ENCODE results near the gene RPS6KA5.

Gene RPS6KA5

DNA sequence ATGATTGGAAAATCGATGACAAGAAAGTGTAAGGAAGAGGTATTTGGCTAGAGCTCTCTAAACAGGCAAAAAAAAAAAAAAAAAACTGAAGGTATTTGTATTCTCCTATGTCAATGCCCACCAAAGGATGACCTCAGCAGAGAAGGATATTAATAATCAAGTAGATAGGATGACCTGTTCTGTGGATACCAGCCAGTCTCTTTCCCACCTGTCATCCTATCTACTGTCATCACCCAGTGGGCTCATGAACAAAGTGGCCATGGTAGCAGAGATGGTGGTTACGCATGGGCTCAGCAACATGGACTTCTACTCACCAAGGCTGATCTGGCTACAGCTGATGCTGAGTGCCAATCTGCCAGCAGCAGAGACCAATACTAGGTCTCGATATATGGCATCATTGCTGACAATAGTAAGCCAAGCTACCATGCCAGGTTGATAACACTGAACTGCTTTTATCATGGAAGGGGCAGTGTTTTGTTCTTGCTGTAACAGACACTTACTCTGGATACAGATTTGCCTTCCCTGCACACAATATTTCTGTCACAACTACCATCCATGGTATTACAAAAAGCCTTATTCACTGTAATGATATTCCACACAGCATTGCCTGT is 43.5 kb downstream of the RPS6KA5 start:
- no peak for DNase-seq (ENCODE audit: low read depth)
- H3K4me3 ChIP-seq (ENCODE audit: low read length): no peak overlapping the region
- TF ChIP-seq, protein P1, sequence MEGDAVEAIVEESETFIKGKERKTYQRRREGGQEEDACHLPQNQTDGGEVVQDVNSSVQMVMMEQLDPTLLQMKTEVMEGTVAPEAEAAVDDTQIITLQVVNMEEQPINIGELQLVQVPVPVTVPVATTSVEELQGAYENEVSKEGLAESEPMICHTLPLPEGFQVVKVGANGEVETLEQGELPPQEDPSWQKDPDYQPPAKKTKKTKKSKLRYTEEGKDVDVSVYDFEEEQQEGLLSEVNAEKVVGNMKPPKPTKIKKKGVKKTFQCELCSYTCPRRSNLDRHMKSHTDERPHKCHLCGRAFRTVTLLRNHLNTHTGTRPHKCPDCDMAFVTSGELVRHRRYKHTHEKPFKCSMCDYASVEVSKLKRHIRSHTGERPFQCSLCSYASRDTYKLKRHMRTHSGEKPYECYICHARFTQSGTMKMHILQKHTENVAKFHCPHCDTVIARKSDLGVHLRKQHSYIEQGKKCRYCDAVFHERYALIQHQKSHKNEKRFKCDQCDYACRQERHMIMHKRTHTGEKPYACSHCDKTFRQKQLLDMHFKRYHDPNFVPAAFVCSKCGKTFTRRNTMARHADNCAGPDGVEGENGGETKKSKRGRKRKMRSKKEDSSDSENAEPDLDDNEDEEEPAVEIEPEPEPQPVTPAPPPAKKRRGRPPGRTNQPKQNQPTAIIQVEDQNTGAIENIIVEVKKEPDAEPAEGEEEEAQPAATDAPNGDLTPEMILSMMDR (IDR thresholded peaks at IDR 0.05; ENCODE audit: insufficient read depth, low read depth, low read length, missing control alignments): no peak

DNA sequence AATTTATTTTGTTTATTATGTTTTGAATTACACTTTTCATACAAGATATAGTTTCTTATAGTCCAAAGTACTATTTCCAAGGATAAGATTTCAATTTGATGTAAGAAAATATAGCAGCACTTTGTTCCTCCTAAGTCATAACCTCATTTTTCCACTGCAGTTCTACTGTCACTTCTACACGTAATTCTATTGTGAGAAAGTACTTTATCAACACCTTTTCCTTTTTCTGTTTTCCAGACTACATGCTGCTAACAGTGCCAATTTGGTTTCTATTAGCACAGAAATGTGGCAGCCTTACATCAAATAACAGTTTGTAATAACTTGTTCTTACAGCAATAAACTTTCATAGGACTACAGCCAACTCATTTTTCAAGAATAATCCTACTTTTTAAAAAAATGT is 45.0 kb downstream of the RPS6KA5 start:
- H3K4me3 ChIP-seq (ENCODE audit: low read length): no peak overlapping the region
- DNase-seq (ENCODE audit: low read depth): no peak
- TF ChIP-seq, protein P1 (IDR thresholded peaks at IDR 0.05; ENCODE audit: insufficient read depth, low read depth, low read length, missing control alignments): no peak

DNA sequence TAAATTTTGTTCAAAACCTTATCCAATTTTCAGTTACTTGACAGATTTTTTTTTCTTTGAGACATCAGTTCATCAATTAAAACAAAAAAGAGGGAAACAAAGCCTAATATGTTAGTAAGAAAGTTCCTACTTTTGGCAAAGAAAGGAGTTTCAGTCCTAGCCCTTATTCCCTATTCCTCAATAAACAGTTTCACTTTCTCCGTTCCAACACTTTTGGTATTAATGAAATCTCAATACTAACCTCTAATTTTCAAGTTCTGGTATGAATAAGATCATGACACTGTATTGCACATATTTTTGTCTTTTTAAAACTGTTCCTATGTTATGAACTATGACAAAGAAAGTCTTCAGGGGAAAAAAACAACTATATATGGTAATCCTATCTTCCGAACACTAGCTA is 48.4 kb downstream of the RPS6KA5 start:
- no peak overlapping the region for H3K4me3 ChIP-seq (ENCODE audit: low read length)
- TF ChIP-seq, protein P1 (IDR thresholded peaks at IDR 0.05; ENCODE audit: insufficient read depth, low read depth, low read length, missing control alignments): no peak

DNA sequence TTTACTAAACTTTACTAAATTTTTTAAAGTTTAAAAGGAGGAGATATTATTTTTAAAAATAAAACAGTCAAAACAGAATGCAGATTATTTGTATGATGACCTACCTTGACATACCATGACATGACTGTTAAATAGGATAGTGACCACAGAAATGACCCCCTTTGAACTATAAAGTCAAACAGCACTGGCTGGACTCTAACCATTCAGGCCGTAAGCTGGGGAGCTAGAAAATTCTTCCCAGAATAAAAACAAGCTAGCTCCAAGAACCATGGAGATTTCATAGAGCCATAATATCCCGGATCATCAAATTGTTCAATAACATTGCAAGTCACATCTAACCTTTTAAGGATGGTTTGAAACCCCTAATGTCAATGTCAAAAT is 50.3 kb downstream of the RPS6KA5 start:
- TF ChIP-seq, protein P1 (IDR thresholded peaks at IDR 0.05; ENCODE audit: insufficient read depth, low read depth, low read length, missing control alignments): no peak
- no peak for DNase-seq (ENCODE audit: low read depth)
- no peak overlapping the region for H3K4me3 ChIP-seq (ENCODE audit: low read length)

More for the DNA sequence above, 48.4 kb downstream of the RPS6KA5 start:
- DNase-seq (ENCODE audit: low read depth): no peak

DNA sequence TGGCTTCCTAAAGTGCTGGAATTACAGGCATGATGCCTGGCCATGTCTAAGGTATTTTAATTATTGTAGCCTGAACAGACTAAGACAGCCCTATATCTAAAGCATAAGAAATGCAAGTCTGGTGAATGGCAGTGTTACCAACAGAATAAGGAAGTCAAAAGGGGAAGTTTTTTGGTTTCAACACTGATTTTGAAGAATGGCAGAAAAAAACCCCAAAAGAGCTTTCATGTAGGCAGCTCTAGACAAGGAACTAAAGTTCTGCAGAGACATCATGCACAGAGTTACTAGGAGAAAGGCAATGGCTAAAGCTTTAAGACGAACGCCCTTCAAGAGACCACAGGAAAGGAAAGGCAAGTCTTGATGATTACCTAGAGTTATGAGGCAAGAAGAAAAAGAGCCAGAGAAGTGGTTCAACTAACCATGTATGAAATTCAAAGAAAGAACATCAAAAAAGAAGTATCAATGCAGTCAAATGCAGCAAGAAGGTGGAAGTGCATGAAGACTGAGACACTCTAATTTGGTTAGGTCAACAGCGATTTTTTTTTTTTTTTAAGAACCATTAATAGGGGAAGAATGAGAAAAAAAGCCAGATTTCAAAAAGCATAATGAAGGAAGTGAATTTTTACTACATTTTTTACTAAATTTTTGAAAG is 50.8 kb downstream of the RPS6KA5 start:
- TF ChIP-seq, protein P1 (IDR thresholded peaks at IDR 0.05; ENCODE audit: insufficient read depth, low read depth, low read length, missing control alignments): no peak
- DNase-seq (ENCODE audit: low read depth): no peak
- H3K4me3 ChIP-seq (ENCODE audit: low read length): no peak overlapping the region

DNA sequence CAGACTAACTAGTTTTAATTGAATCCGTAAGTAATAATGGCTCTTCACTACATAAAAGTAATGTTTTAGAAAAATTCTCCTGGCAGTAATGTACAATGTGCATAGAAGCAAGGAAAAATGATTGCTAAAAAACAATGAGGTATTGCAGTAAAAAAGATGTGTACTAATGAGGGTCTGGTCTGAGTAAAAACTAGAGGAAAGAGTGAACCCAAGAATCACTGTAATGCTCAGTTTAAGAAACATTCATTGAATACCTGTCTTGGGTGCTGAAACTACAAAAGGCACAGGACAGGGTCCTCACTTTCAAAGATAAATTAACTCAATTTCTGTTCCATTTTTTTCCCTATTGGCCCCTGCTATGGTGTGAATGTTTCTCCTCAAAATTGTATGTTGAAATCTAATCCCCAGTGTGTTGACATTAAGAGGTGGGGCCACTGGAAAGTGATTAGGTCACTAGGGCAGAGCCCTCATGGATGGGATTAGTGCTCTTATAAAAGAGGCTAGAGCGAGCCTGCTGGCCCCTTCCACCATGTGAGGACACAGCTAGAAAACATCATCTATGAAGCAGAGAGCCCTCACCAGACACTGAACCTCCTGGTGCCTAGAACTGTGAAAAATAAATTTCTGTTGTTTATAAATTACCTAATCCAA is 51.6 kb downstream of the RPS6KA5 start:
- no peak overlapping the region for H3K4me3 ChIP-seq (ENCODE audit: low read length)
- TF ChIP-seq, protein P1 (IDR thresholded peaks at IDR 0.05; ENCODE audit: insufficient read depth, low read depth, low read length, missing control alignments): no peak
- DNase-seq (ENCODE audit: low read depth): peak; percentile 37
